ENCODE results near the gene RAB17. TPM values are rescaled to one million over a fixed set of nuclear protein-coding genes. Genes with fewer than 3 reads are reported as not detected.

Gene RAB17
- total RNA-seq, 1 experiment from 2014 or later, result 41.8 TPM

- Histone ChIP-seq H3K9me2 (ENCODE audit: insufficient read depth) (no peaks in the 10 kb centered on the region), H3K27ac (ENCODE audit: low read depth, low read length) (no peak overlapping the region), H3K36me3 (ENCODE audit: control insufficient read depth in 1 of 2, insufficient read depth in 2 of 2, low read length in 2 of 2) (no peaks in the 10 kb centered on the region), H3K4me3 (replicated peaks in 1 of 2; ENCODE audit: low read depth in 1 of 2, low read length in 2 of 2) (no peak overlapping the region), H2AFZ (ENCODE audit: low read depth, low read length, poor library complexity, severe bottlenecking) (no peak overlapping the region), H3K4me2 (ENCODE audit: low read length) (no peak overlapping the region), H3K9me3 (ENCODE audit: control insufficient read depth in 1 of 2, insufficient read depth in 1 of 2, low read depth in 1 of 2, low read length in 2 of 2) (no peaks in the 10 kb centered on the region), H3K9ac (ENCODE audit: low read length) (no peak overlapping the region), H3K27me3 (ENCODE audit: insufficient read depth, low read length) (no peaks in the 10 kb centered on the region), H3K79me2 (ENCODE audit: insufficient read depth, low read length) (no peaks in the 10 kb centered on the region), H3K4me1 (ENCODE audit: control insufficient read depth in 1 of 2, insufficient read depth in 2 of 2, low read length in 2 of 2) (no peaks in the 10 kb centered on the region), H4K20me1 (ENCODE audit: insufficient read depth) (no peaks in the 10 kb centered on the region)
- ChIA-PET POLR2A (no interaction called here), RAD21 (ENCODE audit: low non-redundant PET in 1 of 2, low total read pairs in 2 of 2, uncharacterized antibody in 2 of 2, unreplicated experiment in 2 of 2) (no interaction called here), CTCF (no interaction called here)
- no peak for ATAC-seq
- intact Hi-C loops (cut with micrococcal nuclease), result no loop called here
- DNase-seq (ENCODE audit: low read depth, low spot score), result no peak
- no peak for TF ChIP-seq RAD21 (IDR thresholded peaks at IDR 0.05; ENCODE audit: low read depth)
- TF ChIP-seq CBX3 (IDR thresholded peaks at IDR 0.05; ENCODE audit: low read depth), result no peak
- TF ChIP-seq, protein P1, sequence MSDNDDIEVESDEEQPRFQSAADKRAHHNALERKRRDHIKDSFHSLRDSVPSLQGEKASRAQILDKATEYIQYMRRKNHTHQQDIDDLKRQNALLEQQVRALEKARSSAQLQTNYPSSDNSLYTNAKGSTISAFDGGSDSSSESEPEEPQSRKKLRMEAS (IDR thresholded peaks at IDR 0.05), result no peak
- TF ChIP-seq FOSL1 (IDR thresholded peaks at IDR 0.05; ENCODE audit: low read depth), result no peak
- no peak for TF ChIP-seq ELF1 (IDR thresholded peaks at IDR 0.05; ENCODE audit: borderline replicate concordance, low read depth)
- TF ChIP-seq SP1 (IDR thresholded peaks at IDR 0.05; ENCODE audit: low read depth), result no peak
- no TSS peak for BruUV-seq (replicated peaks)
Observed at GRCh38 chr2:237625777-237626176, 35.2 kb upstream of the RAB17 start.

- no TSS peak for BruUV-seq (replicated peaks)
- H3K9ac ChIP-seq (ENCODE audit: low read length), result no peak overlapping the region
- no peaks in the 10 kb centered on the region for H3K4me1 ChIP-seq (ENCODE audit: control insufficient read depth in 1 of 2, insufficient read depth in 2 of 2, low read length in 2 of 2)
- no peak overlapping the region for H3K4me3 ChIP-seq (replicated peaks in 1 of 2; ENCODE audit: low read depth in 1 of 2, low read length in 2 of 2)
- no peaks in the 10 kb centered on the region for H3K36me3 ChIP-seq (ENCODE audit: control insufficient read depth in 1 of 2, insufficient read depth in 2 of 2, low read length in 2 of 2)
- H4K20me1 ChIP-seq (ENCODE audit: insufficient read depth), result no peaks in the 10 kb centered on the region
- RAD21 ChIA-PET (ENCODE audit: low non-redundant PET in 1 of 2, low total read pairs in 2 of 2, uncharacterized antibody in 2 of 2, unreplicated experiment in 2 of 2), result no interaction called here
- no peaks in the 10 kb centered on the region for H3K27me3 ChIP-seq (ENCODE audit: insufficient read depth, low read length)
- H3K4me2 ChIP-seq (ENCODE audit: low read length), result no peak overlapping the region
- intact Hi-C loops (cut with micrococcal nuclease), result no loop called here
- no peaks in the 10 kb centered on the region for H3K9me2 ChIP-seq (ENCODE audit: insufficient read depth)
- no peak overlapping the region for H2AFZ ChIP-seq (ENCODE audit: low read depth, low read length, poor library complexity, severe bottlenecking)
- H3K79me2 ChIP-seq (ENCODE audit: insufficient read depth, low read length), result no peaks in the 10 kb centered on the region
- H3K27ac ChIP-seq (ENCODE audit: low read depth, low read length), result no peak overlapping the region
- POLR2A ChIA-PET, result no interaction called here
- H3K9me3 ChIP-seq (ENCODE audit: control insufficient read depth in 1 of 2, insufficient read depth in 1 of 2, low read depth in 1 of 2, low read length in 2 of 2), result no peaks in the 10 kb centered on the region
- ATAC-seq (no peak), DNase-seq (ENCODE audit: low read depth, low spot score) (no peak)
- CTCF ChIA-PET, result no interaction called here
- TF ChIP-seq ELF1 (IDR thresholded peaks at IDR 0.05; ENCODE audit: borderline replicate concordance, low read depth) (no peak), POLR2AphosphoS5 (IDR thresholded peaks at IDR 0.05; ENCODE audit: low read depth, low read length) (no peak), EGR1 (IDR thresholded peaks at IDR 0.05; ENCODE audit: low read depth) (no peak), CTCF (IDR thresholded peaks at IDR 0.05 in 2 of 3, conservative IDR thresholded peaks at IDR 0.05 in 1 of 3; ENCODE audit: borderline replicate concordance in 1 of 3, insufficient read depth in 1 of 3, low read depth in 2 of 3, low read length in 2 of 3) (no peak), SP1 (IDR thresholded peaks at IDR 0.05; ENCODE audit: low read depth) (no peak), ZBTB33 (IDR thresholded peaks at IDR 0.05; ENCODE audit: extremely low read depth, insufficient replicate concordance, low read length) (no peak)
Observed at GRCh38 chr2:237625216-237625705, 34.7 kb upstream of the RAB17 start.
